ENCODE results near the gene BAHCC1.

BAHCC1 gene

GRCh38 chr17:81482673-81483072 is 87.4 kb downstream of the BAHCC1 start:
- no peak for DNase-seq

- peak; percentile 76 to 78 for DNase-seq
Measured at GRCh38 chr17:81483085-81483861, 88.0 kb downstream of the BAHCC1 start.

- DNase-seq: no peak
Measured at GRCh38 chr17:81483862-81484194, 88.6 kb downstream of the BAHCC1 start.

- peak; percentile 78 to 87 for DNase-seq
Measured at GRCh38 chr17:81484195-81484979, 89.1 kb downstream of the BAHCC1 start.

- peak; percentile 61 to 78 for DNase-seq
Measured at GRCh38 chr17:81486199-81486810, 91.0 kb downstream of the BAHCC1 start.

GRCh38 chr17:81487089-81487486 is 91.8 kb downstream of the BAHCC1 start:
- DNase-seq: no peak

GRCh38 chr17:81487487-81488275 is 92.4 kb downstream of the BAHCC1 start:
- DNase-seq: peak; percentile 72 to 83

GRCh38 chr17:81488276-81488860 is 93.1 kb downstream of the BAHCC1 start:
- DNase-seq: no peak

GRCh38 chr17:81489012-81489997 is 94.0 kb downstream of the BAHCC1 start:
- DNase-seq: no peak

- no peak for DNase-seq
Measured at GRCh38 chr17:81489998-81490992, 95.0 kb downstream of the BAHCC1 start.

- DNase-seq: no peak
Measured at GRCh38 chr17:81491181-81491581, 95.9 kb downstream of the BAHCC1 start.

- DNase-seq: no peak
Measured at GRCh38 chr17:81491761-81492160, 96.5 kb downstream of the BAHCC1 start.

GRCh38 chr17:81492202-81492601 is 96.9 kb downstream of the BAHCC1 start:
- DNase-seq: no peak

- DNase-seq: no peak
Measured at GRCh38 chr17:81492706-81493105, 97.4 kb downstream of the BAHCC1 start.

GRCh38 chr17:81493198-81494038 is 98.2 kb downstream of the BAHCC1 start:
- no peak for DNase-seq

GRCh38 chr17:81494626-81495377 is 99.5 kb downstream of the BAHCC1 start:
- DNase-seq: no peak

- DNase-seq: no peak
Measured at GRCh38 chr17:81498953-81499600, 103.8 kb downstream of the BAHCC1 start.

GRCh38 chr17:81499601-81499970 is 104.3 kb downstream of the BAHCC1 start:
- DNase-seq: no peak

Measured in AML-193 (cell line).